ENCODE data around the gene PTPRO.

Gene PTPRO

DNA sequence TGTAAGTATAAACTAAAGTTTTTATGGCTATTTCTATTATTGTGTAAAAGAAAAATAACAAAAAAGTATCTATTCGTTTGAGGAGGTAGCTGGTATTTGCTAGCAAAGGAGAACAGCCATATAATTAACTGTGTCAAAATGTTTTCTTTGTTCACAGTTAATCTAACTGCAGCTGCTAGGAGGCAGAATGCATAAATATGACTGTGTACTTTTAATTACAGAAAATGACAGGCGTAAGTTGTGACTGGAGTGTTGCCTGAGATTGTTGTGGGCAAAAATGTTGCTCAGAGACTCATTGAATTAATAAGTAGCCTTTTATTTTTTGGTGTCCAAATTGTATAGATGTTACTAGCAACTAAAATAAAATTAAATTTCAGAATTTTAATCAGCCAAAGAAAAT lies 33.5 kb downstream of the PTPRO start:
- no peak for DNase-seq

DNA sequence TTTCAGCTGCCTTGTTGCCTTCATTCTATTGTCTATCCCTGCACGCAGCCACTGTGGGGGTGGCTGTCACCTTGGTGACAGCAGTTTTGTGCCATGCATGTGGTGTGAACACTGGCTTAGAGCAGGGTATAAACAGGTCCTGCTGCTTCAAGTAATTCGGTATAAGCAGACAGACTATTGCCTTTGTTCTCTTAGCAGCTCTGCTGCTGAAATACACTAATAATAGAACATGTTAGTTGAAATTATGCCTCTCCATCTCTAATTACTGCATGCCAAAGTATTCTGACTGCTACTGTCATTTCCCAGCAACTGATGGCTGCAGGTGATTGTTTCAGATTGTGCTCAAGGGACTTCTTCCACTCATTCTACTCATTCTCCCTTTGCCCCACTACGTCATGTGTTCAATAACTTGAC lies 34.6 kb downstream of the PTPRO start:
- no peak for DNase-seq

DNA sequence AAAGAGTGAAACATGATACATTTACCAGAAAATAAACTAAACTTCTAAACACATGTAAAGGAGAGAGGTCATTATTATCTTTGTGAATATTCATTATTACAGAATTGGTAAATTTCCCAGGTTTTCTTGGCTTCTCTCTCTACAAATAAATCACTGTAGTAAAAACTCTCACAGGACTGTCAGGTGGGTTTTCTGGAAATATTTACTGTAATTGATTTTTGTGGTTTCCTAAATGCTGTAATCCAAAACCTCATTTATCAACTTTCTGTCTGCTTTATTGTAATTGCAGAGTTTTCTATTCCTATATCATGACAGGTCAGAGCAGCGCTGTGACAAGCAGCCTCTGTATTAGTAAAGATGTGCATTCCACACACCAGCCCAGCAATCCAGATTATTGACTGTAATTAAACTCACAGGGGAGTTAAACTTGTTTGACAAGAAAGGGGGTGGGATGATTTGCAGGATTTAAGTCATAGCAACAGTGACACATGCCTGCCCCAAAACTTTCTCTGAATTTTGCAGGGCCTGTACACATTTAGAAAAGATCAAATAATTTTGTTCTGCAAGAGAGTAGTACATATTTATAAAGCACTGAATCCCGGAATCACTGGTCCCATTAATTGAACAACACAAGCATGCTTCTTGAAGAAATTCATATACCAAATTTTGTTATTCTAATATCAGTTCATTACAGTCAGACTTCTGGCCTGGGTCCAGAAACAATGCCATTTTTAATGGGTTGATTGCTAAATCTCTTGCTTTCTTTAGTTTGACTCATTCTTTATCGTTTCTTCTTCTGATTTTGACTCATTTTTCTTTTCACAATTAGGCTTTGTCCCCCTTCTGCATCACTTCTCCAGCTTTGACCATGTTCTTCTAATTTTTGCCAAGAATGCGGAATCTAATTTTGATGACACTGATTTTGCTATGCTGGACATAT lies 42.2 kb downstream of the PTPRO start:
- peak; percentile 21 for DNase-seq

DNA sequence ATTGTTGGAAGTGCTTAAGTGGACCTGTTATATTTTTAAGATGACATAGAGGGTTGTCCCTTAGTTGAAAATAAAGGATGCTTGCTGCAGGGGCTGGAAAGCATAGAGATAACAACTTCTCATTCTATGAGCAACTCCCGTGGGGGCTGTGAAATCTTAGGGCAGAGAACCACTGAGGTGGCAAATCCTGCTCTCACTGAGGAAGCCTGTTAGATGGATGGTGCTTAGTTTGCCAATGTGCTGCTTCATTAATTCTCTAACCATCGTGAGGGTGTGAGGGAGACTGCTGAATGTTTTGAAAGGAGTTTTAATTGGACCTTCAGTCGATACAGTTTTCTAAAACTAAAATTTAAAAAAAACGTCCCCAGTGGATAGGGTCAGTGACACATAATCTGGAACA lies 46.5 kb downstream of the PTPRO start:
- no peak for DNase-seq

DNA sequence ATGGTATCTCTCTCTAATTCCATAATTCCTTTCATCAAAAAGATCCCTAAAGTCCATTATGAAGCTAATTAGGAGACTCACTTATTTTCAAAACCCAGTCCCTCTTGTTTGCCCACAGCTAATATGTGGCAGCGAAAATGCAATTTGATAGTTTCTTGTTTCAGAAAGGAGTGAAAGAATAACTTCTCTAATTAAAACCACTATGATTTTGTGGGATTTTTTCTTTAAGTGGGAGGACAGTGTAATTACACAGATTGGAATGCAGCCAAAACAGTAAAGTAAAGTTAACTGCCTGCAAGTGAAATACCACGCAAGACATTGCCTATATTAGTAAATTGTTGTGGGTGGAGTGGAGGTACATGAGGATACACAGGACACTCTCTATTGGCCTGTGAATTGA lies 50.0 kb downstream of the PTPRO start:
- no peak for DNase-seq

DNA sequence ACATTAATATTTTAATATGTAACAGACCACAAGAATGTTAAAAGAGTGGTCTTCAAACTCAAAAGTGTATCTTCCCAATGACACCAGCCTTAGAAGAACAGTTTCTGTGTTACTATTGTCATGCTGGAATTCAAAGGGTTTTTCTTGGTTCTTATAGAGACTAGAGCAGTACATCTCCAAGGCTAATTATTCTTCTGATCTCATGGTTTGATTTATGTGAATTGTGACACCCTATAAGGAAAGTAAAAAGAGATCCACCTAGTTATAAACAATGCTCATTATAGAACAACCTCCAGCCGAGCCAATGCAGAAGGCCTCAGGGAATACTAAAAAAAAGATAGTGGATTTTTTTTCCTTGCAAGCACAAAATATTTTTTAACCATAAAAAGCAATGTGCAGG lies 65.5 kb downstream of the PTPRO start:
- no peak for DNase-seq

DNA sequence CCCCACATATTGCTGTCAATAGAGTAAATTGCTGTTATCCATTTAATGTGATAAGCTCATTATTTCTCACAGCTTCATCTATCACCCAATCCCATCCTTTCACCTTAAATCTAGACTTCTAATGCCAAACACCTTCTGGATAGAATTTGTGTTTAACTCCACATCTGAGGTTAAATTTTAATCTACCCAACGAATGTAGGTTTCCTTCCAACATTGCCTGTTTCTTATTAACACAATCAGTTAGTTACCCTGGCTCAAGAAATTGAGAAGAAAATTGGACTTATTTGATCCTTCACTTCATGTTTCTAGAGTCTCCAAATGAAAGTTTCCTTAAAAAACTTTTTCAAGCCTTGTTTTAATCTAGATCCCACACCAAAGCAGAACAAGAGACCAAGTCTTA lies 67.3 kb downstream of the PTPRO start:
- DNase-seq, result peak; percentile 50

DNA sequence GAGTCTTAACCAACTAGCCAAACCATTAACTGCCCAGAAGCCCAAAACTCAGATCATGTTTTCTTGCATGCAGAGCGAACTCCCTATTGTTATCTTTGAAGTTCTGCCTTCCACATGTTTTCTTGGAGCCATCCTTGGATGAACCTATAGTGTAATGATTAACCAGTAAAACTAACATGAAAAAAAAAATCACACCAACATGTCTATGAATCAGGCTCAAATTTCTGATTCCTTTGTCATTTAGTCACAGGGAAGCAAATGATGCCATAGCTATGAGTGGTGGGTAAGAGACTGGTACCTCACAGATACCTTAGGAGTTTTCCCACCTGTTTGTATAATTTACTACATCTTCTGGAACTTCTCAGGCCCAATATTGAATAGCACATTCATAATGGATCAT lies 70.7 kb downstream of the PTPRO start:
- DNase-seq, result no peak

DNA sequence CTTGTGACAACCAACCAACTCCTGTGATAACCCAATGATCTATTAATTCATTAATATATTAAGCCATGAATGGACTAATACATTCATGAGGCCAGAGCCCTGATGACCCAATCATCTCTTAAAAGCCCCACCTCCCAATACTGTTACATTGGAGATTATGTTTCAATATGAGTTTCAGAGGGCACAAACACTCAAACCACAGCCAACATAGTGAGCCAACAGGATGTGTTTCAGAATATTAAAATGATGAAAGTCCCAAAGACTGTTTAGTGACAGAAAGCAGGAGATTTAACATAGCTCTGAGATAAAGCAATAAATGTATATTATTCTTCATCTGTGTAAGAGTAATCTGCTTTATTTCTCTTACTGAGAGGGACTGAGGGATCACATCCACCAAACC lies 71.7 kb downstream of the PTPRO start:
- no peak for DNase-seq

DNA sequence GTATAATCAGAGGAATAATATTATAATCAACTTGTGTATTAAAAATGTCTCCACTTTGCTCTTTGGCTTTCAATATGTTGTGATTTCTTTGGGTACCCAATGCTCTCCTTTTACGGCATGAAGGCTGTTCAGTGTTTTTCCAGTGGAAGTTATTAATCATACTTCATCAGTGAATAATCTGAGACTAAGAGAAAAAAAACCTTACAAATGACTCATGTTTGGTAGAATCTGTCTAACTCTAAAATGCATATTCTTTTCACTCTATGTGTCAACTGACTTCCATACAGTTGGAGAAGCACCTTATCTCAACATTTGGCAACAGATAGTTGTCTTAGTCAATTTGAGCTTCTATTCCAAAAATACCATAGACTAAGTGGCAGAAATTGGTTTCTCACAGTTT lies 82.2 kb downstream of the PTPRO start:
- DNase-seq, result no peak

DNA sequence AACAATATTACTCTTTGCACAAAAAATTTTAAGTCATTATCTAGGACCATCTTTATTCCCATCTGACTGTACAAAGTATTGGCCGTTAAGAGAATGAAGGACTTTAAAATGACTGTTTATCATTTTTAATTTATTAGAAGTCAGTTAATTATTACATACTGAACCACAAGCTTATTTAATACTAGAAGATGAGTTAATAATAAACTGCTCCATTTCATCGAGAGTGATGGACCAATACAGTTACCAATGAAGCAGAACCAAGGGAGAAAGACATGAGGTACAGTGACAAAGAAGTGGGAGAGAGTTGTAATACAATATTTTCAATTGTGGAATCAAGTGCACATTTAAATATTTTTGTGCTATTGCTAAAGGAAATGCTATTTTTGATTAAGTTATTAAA lies 83.3 kb downstream of the PTPRO start:
- no peak for DNase-seq

DNA sequence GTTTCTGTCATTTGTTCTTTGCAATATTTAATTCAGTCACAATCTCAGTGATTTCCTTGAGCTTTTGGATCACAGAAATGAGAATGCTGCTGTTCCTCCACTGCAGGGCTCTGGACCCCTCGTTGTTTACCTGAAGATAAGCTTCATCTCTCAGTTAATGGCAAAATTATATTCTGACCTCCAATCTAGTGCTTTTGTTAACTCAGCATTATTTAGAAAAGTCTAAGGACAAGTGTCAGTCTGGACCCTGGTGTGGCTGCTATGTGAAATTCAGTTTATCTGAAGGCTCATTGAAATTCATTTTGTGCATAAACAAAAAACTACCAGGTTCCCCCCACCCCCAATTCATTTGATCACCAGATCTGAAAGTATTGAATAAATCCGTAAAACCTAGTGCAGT lies 84.7 kb downstream of the PTPRO start:
- DNase-seq, result no peak

DNA sequence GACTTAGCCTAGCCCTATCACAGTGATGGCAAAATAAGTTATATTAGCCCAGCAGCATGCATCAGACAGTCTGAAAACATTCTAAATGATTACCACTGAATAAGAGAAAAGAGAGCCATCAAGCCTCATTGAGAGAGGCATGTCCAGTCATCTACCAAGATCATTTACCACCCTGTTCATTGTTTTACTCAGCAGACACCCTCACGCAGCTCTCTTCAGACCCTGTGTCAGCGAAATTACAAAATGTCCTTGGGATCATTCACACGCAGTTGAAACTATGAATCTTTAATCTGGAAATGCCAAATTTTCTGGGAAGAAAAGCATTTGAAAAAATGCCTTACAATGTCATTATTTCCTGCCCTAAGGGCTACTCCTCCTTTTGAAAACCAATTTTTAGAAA lies 89.5 kb downstream of the PTPRO start:
- DNase-seq, result no peak

DNA sequence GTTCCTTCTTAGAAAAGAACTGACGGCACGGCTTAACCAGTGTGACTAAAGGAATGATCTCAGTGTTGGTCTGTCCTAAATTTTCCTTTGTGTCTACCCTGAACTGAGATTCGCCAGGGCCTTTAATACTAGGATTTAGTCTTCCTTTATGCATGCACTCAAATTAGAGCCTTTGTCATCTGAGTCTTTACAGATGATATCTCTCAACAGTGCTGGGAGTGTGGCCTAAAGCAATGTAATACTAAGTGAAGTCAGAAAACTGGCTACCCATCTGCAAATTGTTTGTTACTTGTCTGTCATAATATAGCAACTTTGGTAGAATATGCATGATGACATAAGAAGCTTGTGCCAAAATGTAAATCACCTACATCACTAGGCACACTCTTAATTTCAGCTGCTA lies 95.4 kb downstream of the PTPRO start:
- DNase-seq, result no peak

DNA sequence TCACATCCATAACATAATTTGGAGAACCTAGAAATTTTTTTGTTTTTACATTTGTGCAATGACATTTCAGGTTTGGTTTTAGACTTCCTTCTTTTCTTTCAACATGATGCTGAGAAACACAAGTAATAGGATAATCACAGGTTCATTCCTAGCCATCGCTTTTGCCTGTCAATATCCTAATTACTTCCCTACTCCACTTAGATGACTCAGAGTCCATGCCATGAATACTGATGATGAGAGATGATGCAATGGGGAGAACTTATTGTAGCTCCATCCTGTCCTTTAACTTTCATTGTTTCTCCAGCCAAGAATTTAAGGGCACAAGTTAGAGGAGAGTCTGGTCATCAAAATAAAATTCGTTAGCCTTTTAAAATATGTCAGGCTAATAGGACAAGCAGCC lies 101.3 kb downstream of the PTPRO start:
- DNase-seq, result peak; percentile 28

DNA sequence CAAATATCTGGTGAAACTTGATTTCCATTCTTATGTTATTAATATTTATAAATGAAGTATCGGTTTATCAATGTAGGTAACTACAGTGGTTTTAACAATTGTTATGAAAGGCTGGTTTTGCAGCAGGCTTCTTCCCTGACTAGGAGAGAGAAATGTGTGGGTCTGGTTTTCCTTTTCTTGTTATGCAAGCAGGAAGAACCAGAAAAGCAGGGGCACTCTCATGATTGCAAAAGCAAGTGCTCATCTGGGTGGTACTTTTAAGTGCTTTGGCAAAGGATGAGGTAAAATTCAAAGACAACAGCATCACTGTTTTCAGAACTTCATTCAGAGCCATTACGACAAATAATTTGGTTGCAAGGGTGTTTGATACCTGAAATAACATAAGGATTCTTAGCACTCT lies 105.6 kb downstream of the PTPRO start:
- no peak for DNase-seq

DNA sequence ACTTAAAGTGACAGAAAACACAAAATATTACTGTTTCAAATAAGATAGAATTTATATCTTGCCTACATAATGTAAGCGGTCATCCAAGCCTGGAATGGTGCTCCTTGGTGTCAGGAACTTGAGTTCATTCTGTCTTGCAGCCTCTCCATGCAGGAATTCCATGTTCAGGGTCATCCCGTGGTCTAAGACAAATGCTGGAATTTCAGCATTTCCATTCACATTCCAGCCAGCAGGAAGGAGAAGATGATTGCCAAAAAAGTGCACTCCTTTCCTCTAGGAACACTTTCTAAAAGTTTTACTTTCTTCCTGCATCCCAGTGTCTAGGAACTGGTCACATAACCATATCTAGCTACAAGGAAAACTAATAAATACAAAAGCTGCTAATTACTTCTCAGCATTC lies 106.3 kb downstream of the PTPRO start:
- no peak for DNase-seq

DNA sequence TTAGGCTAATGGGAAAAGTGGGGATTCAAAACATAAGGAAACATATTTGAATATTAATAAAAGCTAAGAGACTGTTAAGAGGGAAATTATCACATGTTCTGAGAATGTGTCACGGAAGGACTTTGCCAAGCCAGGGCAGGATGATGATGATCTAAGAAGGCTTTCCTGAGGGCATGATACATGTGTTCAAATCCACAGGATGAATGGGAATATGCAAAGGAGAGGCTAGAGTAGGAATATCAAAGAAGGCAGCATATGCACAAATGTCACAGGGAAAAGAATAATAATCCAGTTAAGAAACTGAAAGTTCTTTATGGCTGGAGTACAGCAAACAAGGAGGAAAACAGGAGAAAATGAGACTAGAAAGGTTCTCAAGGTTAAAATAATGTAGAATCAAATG lies 107.0 kb downstream of the PTPRO start:
- DNase-seq, result no peak

DNA sequence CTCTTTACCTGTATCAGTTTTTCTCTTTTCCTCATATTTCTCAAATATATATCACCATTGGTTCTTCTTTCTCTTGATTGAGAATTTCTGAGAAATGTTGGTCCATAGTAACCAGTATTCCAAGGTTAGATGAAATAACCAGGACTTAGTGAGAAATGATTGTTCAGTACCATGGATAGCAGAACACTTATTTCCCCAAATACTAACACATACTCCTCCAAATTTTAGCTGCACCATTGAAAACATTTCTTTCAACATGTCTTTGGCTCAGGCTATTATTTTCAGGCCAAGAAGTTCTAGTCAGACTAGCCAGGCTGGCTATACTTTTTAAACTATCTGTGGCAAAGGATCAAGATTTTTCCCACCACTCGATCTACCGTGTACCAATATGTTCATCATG lies 113.3 kb downstream of the PTPRO start:
- no peak for DNase-seq

DNA sequence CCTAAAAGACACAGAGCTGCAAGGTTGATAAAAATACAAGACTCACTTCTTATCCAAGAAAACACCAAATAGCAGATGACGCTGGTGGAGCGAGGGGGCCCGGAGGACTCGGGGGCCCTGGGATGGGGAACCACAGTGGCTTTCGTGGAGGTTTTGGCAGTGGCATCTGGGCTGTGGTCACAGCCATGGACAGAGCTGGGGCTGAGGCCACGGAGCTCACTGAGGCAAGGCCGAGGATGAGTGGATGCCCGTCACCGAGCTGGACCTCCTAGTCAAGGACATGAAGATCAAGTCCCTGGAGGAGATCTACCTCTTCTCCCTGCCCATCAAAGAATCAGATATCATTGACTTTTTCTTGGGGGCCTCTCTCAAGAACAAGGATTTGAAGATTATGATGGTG lies 117.2 kb downstream of the PTPRO start:
- no peak for DNase-seq

DNA sequence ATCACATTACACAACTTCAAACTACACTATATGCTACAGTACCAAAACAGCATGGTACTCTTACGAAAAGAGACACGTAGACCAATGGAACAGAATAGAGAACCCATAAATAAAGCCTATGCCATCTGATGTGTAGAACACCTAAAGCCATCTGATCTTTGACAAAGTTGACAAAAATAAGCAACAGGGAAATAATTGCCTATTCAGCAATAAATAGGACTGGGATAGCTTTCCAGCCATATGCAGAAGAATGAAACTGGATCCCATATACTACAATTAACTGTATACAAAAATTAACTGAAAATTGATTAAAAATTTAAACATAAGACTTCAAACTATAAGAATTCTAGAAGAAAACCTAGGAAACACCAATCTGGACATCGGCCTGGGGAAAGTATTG lies 120.7 kb downstream of the PTPRO start:
- DNase-seq, result no peak

DNA sequence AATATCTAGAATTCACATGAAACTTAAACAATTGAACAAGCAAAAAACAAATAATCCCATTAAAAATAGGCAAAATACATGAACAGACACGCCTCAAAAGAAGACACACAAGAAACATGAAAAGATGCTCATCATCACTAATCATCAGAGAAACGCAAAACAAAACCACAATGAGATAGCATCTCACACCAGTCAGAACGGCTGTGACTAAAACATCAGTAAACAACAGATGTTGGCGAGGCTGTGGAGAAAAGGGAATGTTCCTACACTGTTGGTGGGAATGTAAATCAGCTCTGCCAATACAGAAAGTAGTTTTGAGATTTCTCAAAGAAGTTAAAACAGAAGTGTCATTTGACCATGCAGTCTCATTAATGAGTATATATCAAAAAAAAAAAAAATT lies 121.3 kb downstream of the PTPRO start:
- DNase-seq, result no peak

DNA sequence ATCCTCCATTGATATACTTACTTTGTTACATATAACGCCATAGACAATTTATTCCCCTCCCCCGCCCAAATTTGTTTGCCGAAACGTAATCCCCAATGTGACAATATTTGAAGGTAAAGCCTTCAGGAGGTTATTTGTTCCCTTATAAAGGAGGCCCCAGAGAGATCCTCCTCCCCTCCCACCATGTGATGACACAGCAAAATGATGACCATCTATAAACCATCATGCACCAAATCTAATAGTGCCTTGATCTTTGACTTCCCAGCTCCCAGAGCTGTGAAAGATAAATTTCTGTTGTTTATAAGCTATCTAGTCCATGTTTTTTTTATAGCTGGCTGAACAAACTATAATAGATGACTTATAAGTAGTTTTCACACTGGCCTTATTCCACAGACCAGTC lies 122.2 kb downstream of the PTPRO start:
- no peak for DNase-seq

DNA sequence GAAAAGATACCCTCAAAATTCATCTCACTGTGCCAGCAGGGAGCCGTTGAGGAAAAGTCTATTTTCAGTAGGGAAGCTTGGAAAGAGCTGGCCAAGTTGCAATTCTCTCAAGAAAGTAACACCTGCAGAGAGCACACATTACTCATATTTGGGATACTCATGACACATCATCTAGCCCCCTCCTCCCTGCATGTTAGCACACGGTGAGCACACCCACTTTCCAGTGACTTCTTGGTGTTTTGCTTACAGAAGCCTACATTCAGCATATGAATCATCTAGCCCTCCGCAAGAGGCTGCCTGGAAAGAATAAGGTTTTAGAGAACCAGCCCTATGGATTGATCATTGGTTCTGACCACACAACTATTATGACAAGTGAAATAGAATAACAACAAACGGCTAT lies 124.5 kb downstream of the PTPRO start:
- DNase-seq, result no peak

DNA sequence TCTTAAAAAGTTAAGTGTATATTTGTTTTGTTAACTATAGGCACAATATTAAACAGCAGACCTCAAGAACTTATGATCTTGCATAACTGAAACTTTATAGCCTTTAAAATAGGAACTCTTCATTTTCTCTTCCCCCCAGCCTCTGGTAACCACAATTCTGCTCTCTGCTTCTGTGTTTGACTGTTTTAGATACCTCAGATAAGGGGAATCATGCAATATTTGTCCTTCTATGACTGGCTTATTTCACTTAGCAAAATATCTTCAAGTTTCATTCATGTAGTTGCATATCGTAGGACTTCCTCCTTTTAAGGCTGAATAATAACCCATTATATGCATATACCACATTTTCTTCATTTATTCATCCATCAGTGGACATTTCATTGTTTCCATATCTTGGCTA lies 131.3 kb downstream of the PTPRO start:
- no peak for DNase-seq
